Measurements from ENCODE around the gene NMRAL1.

The NMRAL1 gene

GRCh38 chr16:4508806-4509205 is 34.4 kb upstream of the NMRAL1 start:
- Histone ChIP-seq H3K27ac (no peak overlapping the region), H3K36me3 (peaks cover 76% of the 10 kb centered on the region), H3K9me3 (ENCODE audit: severe bottlenecking) (no peaks in the 10 kb centered on the region), H3K4me3 (ENCODE audit: low read depth, low read length) (no peak overlapping the region), H3K27me3 (ENCODE audit: insufficient read depth, low read depth, severe bottlenecking) (no peaks in the 10 kb centered on the region)
- DNase-seq = no peak
- TF ChIP-seq, protein P1, sequence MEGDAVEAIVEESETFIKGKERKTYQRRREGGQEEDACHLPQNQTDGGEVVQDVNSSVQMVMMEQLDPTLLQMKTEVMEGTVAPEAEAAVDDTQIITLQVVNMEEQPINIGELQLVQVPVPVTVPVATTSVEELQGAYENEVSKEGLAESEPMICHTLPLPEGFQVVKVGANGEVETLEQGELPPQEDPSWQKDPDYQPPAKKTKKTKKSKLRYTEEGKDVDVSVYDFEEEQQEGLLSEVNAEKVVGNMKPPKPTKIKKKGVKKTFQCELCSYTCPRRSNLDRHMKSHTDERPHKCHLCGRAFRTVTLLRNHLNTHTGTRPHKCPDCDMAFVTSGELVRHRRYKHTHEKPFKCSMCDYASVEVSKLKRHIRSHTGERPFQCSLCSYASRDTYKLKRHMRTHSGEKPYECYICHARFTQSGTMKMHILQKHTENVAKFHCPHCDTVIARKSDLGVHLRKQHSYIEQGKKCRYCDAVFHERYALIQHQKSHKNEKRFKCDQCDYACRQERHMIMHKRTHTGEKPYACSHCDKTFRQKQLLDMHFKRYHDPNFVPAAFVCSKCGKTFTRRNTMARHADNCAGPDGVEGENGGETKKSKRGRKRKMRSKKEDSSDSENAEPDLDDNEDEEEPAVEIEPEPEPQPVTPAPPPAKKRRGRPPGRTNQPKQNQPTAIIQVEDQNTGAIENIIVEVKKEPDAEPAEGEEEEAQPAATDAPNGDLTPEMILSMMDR (IDR thresholded peaks at IDR 0.05; ENCODE audit: low read depth, low read length) = no peak

DNA sequence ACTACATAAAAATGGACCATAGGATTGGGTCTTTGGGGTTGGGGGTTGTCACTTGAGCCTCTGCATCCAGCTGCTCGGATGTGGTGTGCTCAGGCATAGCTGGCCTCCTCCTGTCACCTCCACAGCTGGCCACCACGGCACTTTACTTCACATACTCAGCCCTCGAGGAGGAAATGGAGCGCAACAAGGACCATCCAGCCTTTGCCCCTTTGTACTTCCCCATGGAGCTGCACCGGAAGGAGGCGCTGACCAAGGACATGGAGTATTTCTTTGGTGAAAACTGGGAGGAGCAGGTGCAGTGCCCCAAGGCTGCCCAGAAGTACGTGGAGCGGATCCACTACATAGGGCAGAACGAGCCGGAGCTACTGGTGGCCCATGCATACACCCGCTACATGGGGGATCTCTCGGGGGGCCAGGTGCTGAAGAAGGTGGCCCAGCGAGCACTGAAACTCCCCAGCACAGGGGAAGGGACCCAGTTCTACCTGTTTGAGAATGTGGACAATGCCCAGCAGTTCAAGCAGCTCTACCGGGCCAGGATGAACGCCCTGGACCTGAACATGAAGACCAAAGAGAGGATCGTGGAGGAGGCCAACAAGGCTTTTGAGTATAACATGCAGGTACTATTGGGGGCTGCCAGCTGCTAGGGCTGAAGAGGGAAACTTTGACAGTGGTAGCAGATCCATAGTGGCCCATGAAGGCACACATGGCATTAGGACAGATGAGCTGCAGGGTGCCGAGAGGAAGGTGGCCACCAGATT is 33.3 kb upstream of the NMRAL1 start:
- no peak overlapping the region for H3K4me3 ChIP-seq (ENCODE audit: low read depth, low read length)
- H3K27ac ChIP-seq = no peak overlapping the region
- H3K36me3 ChIP-seq = peaks cover 67% of the 10 kb centered on the region
- H3K27me3 ChIP-seq (ENCODE audit: insufficient read depth, low read depth, severe bottlenecking) = no peaks in the 10 kb centered on the region
- TF ChIP-seq, protein P1 (IDR thresholded peaks at IDR 0.05; ENCODE audit: low read depth, low read length) = no peak
- no peak for DNase-seq
- H3K9me3 ChIP-seq (ENCODE audit: severe bottlenecking) = no peaks in the 10 kb centered on the region

GRCh38 chr16:4506450-4506849 is 32.0 kb upstream of the NMRAL1 start:
- TF ChIP-seq, protein P1 (IDR thresholded peaks at IDR 0.05; ENCODE audit: low read depth, low read length) = peak; percentile 92
- Histone ChIP-seq H3K27me3 (ENCODE audit: insufficient read depth, low read depth, severe bottlenecking) (no peaks in the 10 kb centered on the region), H3K4me3 (ENCODE audit: low read depth, low read length) (no peak overlapping the region), H3K9me3 (ENCODE audit: severe bottlenecking) (no peaks in the 10 kb centered on the region), H3K36me3 (peaks cover 55% of the 10 kb centered on the region), H3K27ac (no peak overlapping the region)
- peak; percentile 60 for DNase-seq

GRCh38 chr16:4505356-4506147 is 31.1 kb upstream of the NMRAL1 start:
- no peak overlapping the region for H3K27ac ChIP-seq
- H3K27me3 ChIP-seq (ENCODE audit: insufficient read depth, low read depth, severe bottlenecking) = no peaks in the 10 kb centered on the region
- H3K4me3 ChIP-seq (ENCODE audit: low read depth, low read length) = no peak overlapping the region
- H3K9me3 ChIP-seq (ENCODE audit: severe bottlenecking) = no peaks in the 10 kb centered on the region
- H3K36me3 ChIP-seq = peaks cover 46% of the 10 kb centered on the region
- TF ChIP-seq, protein P1 (IDR thresholded peaks at IDR 0.05; ENCODE audit: low read depth, low read length) = no peak
- DNase-seq = no peak

DNA sequence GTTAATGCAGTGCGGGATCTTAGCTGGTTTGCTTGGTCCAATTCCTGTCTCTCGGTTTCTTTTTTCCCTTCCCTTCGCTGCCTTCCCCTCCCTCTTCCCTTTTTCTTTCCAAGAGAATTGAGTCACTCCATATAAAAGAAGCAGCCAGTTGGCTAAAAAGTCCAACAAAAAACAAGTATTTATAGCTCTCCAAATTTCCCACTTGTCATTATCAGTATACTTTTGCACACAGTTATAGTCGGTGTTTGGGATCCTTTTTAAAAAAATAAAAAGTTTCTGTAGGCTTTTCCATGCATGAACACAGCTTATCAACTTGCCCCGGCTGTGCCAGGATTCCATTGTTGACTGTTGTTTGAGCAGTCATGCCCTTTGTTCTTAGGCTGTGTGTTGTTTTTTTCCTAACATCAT is 26.6 kb upstream of the NMRAL1 start:
- Histone ChIP-seq H3K27ac (no peak overlapping the region), H3K27me3 (ENCODE audit: insufficient read depth, low read depth, severe bottlenecking) (no peaks in the 10 kb centered on the region), H3K9me3 (ENCODE audit: severe bottlenecking) (no peaks in the 10 kb centered on the region), H3K36me3 (peaks cover 13% of the 10 kb centered on the region), H3K4me3 (ENCODE audit: low read depth, low read length) (no peak overlapping the region)
- DNase-seq = no peak
- TF ChIP-seq, protein P1 (IDR thresholded peaks at IDR 0.05; ENCODE audit: low read depth, low read length) = no peak

All from WERI-Rb-1 (cell line).